Bone marrow (tissue), 2 donors: ENCODE results near the gene MEF2D.

Source experiments
- DNase-seq, 2 donors: peaks; one replicate each; lab custom pipeline; 2025; lab: John Stamatoyannopoulos, UW

MEF2D gene

GRCh38 chr1:156440654-156441437, 59.7 kb downstream of the MEF2D start:
- no peak for DNase-seq

- no peak for DNase-seq
Measured at GRCh38 chr1:156439777-156440183, 60.8 kb downstream of the MEF2D start.

GRCh38 chr1:156439036-156439776, 61.4 kb downstream of the MEF2D start:
- no peak for DNase-seq

- no peak for DNase-seq
Measured at GRCh38 chr1:156438278-156438987, 62.1 kb downstream of the MEF2D start.

GRCh38 chr1:156437037-156437867, 63.3 kb downstream of the MEF2D start:
- DNase-seq = no peak

- DNase-seq = no peak
Measured at GRCh38 chr1:156436141-156437036, 64.2 kb downstream of the MEF2D start.

GRCh38 chr1:156435545-156436140, 64.9 kb downstream of the MEF2D start:
- no peak for DNase-seq

GRCh38 chr1:156434989-156435544, 65.5 kb downstream of the MEF2D start:
- DNase-seq = no peak

GRCh38 chr1:156433602-156434001, 67.0 kb downstream of the MEF2D start:
- no peak for DNase-seq

GRCh38 chr1:156433032-156433431, 67.5 kb downstream of the MEF2D start:
- DNase-seq = no peak

GRCh38 chr1:156432669-156433018, 67.9 kb downstream of the MEF2D start:
- DNase-seq = no peak

GRCh38 chr1:156431769-156432668, 68.6 kb downstream of the MEF2D start:
- DNase-seq = no peak

- DNase-seq = no peak
Measured at GRCh38 chr1:156431366-156431765, 69.2 kb downstream of the MEF2D start.

GRCh38 chr1:156430866-156431265, 69.7 kb downstream of the MEF2D start:
- DNase-seq = no peak

GRCh38 chr1:156430303-156430702, 70.3 kb downstream of the MEF2D start:
- DNase-seq = no peak

- DNase-seq = no peak
Measured at GRCh38 chr1:156429313-156430060, 71.1 kb downstream of the MEF2D start.

GRCh38 chr1:156428746-156429288, 71.8 kb downstream of the MEF2D start:
- DNase-seq = no peak

- DNase-seq = no peak
Measured at GRCh38 chr1:156427957-156428356, 72.6 kb downstream of the MEF2D start.
